Glomerular endothelial cell (primary cell): ENCODE data around the gene ALDOB. TPM values are rescaled to one million over a fixed set of nuclear protein-coding genes. Genes with fewer than 3 reads are reported as not detected.

Source experiments
- DNase-seq: peaks from one replicate; pipeline ENCODE4 v3.0.0-alpha.2; 2011; ENCODE audit warnings: low read depth, low spot score; ENCODE audit errors: extremely low read depth
- total RNA-seq: library from RNA; depleted of rRNA; stranded (reverse); fragments of >200 nt; gene quantifications from 2 replicates; pipeline ENCODE4 v1.2.3, GENCODE V29; 2015

ALDOB gene
- total RNA-seq, 1 donor from 2014 or later = not detected

- DNase-seq = no peak
Observed at GRCh38 chr9:101427957-101428655, 7.5 kb downstream of the ALDOB start.

GRCh38 chr9:101427358-101427757, 8.2 kb downstream of the ALDOB start:
- no peak for DNase-seq

- no peak for DNase-seq
Observed at GRCh38 chr9:101421653-101422065, 13.9 kb downstream of the ALDOB start.

GRCh38 chr9:101419863-101420262, 15.7 kb downstream of the ALDOB start:
- DNase-seq = no peak

GRCh38 chr9:101418518-101419430, 16.8 kb downstream of the ALDOB start:
- no peak for DNase-seq

- no peak for DNase-seq
Observed at GRCh38 chr9:101417977-101418376, 17.6 kb downstream of the ALDOB start.

- DNase-seq = no peak
Observed at GRCh38 chr9:101417389-101417788, 18.2 kb downstream of the ALDOB start.

GRCh38 chr9:101415578-101415977, 20.0 kb downstream of the ALDOB start:
- DNase-seq = no peak

GRCh38 chr9:101414839-101415238, 20.7 kb downstream of the ALDOB start:
- DNase-seq = no peak

GRCh38 chr9:101409079-101409477, 26.5 kb downstream of the ALDOB start:
- DNase-seq = no peak

- DNase-seq = no peak
Observed at GRCh38 chr9:101408374-101409078, 27.0 kb downstream of the ALDOB start.

GRCh38 chr9:101403516-101404285, 31.9 kb downstream of the ALDOB start:
- no peak for DNase-seq

- DNase-seq = no peak
Observed at GRCh38 chr9:101400120-101400519, 35.5 kb downstream of the ALDOB start.

- no peak for DNase-seq
Observed at GRCh38 chr9:101399643-101399970, 36.0 kb downstream of the ALDOB start.

- DNase-seq = no peak
Observed at GRCh38 chr9:101398930-101399642, 36.5 kb downstream of the ALDOB start.

GRCh38 chr9:101398068-101398929, 37.3 kb downstream of the ALDOB start, which contains the start of the genes MRPL50 and ZNF189:
Gene MRPL50, minus strand, starts transcription at chr9:101398618. Its CDS starts 26 bp downstream, at chr9:101398592.
Gene ZNF189, plus strand, starts transcription at chr9:101398851. Its CDS starts 306 bp downstream, at chr9:101399157.
- peak; percentile 88 for DNase-seq

GRCh38 chr9:101397746-101398067, 37.9 kb downstream of the ALDOB start:
- no peak for DNase-seq

GRCh38 chr9:101394687-101395086, 40.9 kb downstream of the ALDOB start:
- DNase-seq = no peak

GRCh38 chr9:101393135-101393534, 42.4 kb downstream of the ALDOB start:
- DNase-seq = no peak
